ENCODE results near the gene SHC1.

The SHC1 gene

DNA sequence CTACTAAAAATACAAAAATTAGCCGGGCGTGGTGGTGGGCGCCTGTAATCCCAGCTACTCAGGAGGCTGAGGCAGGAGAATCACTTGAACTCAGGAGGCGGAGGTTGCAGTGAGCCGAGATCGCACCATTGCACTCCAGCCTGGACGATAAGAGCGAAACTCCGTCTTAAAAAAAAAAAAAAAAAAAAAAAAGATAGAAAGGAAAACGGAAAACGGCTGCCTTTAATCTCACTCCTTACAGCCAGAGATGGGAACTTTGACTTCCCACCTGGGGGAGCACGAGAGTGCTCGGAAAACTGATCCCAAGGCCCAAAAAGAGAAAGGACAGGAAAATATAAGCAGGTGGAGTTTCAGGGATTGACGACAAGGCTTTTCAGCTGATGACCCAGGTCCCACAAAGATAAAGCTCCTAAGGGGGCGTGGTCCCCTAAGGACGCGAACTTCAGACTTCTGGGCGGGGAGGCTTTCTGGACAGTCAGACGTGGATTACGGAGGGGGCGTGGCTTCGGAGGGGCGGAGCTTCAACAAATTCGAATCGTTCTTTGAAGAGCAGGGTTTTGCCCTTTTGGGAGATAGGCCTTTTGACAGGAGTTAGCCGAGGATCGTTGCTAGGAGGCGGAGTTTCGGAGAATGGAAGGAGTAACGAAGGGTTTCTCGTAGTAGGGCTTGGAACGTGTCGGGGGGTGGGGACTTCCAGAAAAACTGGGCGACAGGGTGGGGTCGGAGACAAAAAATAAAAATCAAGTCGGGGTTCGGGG is 3.0 kb upstream of the SHC1 start:
- DNase-seq (ENCODE audit: low read depth) = peak; percentile 96

DNA sequence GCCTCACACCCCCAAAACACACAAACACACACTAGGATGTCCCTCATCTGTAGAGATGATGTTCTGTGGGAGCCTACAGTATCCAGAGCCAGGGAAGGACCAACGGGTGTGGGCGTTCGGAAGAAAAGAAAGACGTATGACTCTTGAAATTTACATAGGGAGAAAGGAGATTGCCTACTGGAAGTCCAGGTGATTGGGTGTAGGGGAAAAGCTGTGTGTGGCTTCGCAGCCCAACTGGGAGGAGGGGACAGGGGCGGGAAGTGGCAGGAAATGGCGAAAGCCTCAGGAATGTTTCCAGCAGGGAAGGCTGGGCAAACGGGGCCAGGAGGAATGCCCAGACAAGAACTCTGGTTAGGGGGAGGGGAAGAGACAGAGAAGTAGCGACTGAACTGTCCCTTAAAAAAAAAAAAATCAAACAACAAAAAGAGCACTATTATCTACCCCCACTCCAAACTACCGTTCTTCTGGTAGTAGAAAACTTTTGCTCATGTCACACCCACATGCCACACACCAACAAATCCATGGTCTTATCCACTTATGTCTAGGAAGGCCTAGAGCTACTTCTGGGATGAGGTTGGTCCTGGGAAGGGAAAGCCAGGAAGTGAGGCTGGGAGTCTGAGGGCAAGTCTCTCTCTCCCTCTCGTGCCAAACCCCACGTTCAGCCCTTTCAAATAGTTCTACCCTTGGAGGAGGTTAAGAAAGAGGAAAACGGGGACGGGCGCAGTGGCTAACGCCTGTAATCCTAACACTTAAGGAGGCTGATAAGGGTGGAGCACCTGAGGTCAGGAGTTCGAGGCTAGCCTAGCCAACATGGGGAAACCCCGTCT is 2.2 kb upstream of the SHC1 start:
- DNase-seq (ENCODE audit: low read depth) = peak; percentile 92

DNA sequence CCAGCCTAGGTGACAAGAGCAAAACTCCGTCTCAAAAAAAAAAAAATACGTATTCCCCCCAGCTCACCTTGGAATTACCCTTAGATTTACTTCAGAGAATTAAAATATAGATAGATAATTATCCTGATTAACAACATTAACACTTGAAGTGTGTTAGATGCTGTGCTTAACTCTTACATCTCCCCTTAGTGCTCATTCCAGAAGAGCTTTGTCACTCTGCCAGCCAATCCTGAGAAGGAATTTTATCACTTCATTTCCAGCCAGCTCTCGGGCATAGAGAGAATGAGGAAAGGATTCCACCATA is 1.6 kb upstream of the SHC1 start:
- DNase-seq (ENCODE audit: low read depth) = no peak

DNA sequence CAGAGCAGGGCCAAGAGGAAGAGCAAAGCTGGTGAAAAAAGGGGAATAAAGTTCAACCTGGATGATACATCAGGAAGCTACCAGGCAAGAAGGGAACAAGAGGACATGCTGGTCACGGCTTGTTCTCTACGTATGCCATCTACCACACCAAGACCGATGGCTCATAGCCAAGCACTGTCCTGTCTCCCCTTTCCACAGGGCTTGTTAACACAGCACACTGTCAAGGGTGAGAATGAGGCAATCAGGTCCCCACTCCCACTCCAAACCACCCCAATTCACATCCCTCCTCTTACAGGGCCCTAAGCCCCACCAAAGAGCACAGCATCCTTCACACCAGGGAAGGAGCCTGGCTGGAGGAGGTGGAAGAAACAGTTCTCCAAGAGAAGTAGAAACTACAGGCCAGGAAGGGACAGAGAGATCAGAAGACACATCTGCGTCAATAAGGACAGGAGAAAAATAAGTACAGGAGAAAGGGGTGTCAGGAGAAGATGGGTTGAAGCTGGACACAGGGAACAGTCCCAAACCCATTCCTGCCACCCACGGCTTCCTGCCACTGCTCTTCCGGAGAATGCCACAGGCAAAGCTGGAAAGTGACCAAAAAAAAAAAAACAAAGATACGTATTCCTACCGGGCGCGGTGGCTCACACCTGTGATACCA is 923 bp upstream of the SHC1 start:
- DNase-seq (ENCODE audit: low read depth) = no peak

DNA sequence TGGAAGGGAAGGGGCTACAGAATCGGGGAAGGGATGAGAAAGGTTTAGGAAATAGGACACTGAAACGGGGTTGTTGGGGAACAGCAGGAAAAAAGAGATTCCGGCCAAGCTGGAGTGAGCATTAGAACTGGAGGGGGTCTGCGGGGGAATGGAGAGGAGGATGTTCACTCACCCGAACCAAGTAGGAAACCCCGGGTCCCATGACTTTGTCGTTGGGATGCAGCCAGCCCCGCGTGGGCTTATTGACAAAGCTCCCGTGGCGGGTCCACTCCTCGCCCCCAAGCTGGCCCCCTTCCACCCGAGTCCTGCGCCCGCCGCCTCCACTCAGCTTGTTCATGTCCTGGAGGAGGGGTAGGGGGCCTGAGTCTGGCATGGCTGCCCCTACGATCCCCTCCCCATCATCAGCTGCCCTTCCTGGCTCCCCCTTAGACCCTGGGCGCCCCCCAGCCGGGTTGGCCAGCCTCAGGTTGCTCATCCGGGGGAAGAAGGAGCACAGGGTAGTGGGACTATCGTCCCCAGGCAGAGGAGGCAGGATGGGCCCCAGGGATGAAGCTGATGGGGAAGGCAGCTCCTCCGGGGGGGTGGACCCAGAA is 591 bp downstream of the SHC1 start:
- no peak for DNase-seq (ENCODE audit: low read depth)

DNA sequence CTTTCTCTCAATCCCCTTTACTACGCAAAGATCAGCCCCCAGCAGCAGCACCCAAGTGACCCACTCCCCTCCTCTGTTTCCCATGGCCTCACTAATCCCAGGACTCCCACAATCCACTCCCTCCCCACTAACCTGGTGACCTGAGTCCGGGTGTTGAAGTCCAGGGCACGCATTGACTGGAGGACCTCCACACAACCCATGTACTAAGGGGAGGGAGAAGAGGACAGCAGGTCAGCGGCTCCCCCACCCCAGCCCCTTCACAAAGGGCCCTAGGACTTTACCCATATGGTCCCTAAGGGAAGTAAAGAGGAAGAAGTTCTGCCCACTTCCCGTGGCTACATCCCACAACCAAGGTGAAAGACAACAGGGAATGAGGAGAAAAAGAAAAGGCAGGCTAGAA is 1.3 kb downstream of the SHC1 start:
- no peak for DNase-seq (ENCODE audit: low read depth)

DNA sequence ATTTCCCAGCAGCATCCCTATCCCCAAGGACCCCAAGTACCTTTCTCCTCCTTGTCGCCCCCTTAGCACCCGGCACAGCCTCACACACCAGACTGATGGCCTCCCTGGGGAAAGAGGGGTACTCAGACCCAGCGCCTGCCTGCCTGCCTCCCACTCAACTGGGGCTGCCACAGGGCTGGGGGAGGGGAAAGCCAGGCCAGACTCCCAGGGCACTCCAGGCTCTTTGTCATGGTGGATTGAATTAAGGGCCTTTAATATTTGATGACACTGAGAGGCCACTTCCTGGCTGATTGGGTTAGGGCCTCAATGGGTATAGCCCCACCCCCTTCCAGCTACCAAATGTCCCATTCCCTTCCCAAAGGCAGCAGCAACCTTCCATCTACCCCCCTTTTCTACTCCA is 1.8 kb downstream of the SHC1 start:
- DNase-seq (ENCODE audit: low read depth) = no peak

DNA sequence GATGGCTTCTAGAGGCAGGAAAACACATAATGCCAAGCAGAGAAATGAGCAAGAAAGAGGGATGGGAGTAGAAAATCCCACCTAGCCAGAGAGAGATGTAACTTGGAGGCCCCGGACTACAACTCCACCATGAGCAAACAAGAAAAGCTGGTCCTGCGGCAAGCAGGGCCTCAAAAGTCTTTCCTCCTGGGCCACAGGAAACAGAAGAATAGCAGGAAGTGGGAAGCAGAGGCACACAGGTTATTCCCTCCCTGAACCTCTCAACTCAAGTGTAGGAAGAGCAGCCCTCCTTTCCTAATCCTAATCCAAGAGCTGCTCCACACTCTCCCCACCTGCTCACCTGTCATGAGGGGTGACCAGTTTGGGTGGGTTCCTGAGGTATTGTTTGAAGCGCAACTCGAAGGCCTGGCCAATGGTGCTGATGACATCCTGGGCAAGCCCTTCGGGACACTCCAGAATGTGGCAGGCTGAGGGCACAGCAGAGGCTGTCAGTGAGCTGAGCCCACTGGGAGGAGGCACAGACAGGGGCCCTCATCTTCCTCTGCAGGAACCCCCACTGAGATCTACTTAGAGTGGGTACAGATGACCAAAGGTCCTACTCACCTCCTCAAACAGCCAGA is 3.1 kb downstream of the SHC1 start:
- no peak for DNase-seq (ENCODE audit: low read depth)

DNA sequence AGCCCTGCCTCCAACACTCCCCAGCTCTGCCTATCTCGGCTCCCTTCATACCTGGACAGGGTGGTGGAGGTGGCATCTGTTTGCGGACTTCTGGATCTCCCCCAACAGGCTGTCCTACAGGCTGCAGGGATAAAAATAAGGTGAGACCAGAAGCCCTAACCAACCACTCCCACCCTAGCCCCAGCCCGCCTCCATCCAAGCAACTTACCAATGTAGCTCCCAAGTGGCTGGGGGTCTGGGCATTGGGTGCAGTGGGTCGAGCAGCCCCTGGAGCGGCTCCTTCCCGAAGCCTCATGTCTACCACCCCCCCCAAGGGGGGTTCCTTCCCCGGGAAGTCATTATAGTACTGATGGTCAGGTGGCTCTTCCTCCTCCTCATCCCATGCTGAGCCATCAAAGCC is 4.4 kb downstream of the SHC1 start:
- DNase-seq (ENCODE audit: low read depth) = no peak

DNA sequence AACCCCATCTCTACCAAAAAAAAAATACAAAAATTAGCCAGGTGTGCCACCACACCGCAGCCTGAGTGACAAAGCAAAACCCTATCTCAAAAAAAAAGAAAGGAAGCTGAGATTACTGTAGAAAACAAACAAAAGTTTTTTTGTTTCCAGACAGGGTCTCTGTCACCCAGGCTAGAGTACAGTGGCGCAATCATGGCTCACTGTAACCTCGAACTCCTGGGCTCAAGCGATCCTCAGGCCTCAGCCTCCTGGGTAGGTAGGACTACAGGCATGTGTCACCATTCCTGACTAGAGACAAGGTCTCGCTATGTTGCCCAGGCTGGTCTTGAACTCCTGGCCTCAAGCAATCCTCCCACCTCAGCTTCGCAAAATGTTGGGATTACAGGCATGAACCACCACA is 6.2 kb downstream of the SHC1 start:
- no peak for DNase-seq (ENCODE audit: low read depth)

DNA sequence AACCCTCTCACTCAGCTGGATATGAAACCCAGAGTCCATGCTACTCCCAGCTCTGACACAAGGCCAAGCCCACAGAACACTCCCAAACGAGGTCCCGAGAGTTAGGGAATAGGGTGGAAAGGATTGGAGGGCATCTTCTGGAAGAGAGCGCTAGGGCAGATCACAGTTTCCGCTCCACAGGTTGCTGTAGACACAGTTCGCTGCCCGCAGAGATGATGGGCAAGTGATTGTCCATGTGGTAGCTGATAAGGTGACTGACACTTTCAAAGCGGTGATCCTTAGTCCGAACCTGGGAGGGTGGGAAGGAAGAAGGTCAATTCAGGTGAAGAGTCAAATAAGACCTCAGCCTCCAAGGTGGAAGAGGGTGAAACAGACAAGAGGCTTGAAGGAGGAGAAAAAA is 6.9 kb downstream of the SHC1 start:
- no peak for DNase-seq (ENCODE audit: low read depth)

DNA sequence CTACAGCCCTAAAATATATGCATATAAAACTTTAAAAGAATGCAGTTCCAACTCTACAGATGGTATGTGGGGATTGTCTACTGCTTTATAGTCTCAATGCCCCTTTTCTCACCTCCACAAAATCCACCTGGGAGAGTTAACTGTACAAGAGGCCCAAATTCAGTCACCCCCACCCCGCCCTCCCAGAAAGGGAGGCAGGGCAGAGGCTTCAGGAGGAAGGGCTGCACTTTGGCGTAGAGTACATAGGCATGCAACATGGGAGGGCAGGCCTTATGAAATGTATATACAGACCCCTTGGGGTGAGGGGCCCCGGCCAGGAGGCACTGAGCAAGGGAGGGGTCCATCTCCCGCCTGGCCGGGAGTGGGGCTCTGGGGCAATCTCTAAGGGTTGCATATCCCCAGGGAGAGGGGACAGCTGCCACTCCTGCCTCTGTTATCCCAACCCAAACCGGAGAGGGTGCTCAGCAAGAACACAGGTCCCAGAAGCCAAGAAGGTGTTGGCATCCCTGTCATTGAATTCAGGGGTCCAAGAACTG is 7.7 kb downstream of the SHC1 start:
- no peak for DNase-seq (ENCODE audit: low read depth)

DNA sequence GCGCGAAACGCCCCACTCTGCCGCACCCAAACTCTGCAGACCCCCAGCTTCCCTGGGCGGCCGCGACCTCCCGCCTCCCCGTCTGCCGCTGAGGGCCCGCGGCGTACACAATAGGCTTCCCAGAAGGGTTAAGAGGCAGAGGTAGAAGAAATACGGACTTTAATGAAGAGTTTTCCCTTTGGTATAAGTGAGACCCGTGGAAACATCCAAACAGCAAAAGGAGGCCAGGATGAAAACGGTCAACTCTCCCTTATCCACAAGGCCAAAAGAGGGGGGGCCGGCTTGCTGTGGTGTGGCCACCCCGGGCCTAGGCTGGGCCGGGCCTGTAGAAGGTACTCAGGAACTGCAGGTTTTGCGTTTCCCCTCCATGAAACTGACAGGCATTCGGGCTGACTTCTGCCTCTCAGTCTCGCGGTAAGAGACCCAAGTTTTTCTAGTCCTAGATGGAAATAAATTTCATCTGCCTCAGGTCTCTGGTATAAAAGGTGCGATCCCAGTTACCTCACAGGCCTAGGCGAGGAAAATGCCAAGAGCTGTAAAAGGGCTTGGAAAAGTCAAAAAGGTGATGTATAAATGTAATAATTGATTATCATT is 8.3 kb downstream of the SHC1 start:
- DNase-seq (ENCODE audit: low read depth) = no peak

DNA sequence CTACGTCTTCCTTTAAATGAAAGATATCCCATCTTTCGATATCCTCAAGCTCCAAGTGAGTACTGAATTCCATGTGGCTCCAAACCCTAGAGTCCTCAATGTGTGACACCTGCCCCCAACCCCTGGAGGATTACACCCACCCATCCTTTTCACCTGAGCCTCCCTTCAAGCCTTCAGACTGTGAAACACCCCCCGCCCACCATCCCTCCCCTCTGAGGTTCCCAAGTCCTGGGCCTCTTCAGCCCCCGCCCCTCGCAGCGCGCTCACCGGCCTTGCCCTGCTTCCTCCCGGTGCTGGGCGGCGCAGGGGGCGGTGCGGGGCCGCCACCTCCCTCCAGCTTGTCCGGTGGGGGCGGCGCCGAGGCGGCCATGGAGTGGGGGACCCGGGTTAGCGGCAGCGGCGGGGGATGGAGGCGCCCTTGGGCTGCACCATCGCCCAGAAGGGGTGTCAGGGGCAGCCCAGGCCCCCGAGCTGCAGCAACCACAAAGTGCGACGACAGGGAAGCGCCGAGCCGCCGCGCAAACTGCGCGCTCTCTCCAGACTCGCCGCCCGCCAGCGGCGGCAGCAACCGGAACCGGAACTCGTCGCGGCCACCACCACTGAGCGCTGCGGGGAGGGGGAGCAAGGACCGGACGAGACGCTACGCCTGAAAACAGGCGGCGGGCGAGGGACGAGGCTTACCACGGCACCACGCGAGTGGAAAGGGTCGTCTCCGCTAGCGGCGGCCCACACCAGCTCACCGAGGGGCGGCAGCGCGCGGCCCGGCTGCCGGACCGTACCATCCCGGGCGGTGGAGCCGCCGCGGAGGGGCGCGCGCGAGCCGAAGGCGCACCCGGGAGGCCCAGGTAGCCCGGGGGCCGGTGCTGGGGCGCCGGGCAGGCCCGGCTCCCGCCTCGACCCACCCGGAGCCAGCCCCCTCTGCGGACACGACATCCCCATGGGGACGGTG is 9.1 kb downstream of the SHC1 start, which contains the start of gene PYGO2:
TSS of gene PYGO2 (minus strand) at position 576 of the 949 bp plus-strand sequence. CDS start at position 370, 206 bp downstream.
- DNase-seq (ENCODE audit: low read depth) = no peak

DNA sequence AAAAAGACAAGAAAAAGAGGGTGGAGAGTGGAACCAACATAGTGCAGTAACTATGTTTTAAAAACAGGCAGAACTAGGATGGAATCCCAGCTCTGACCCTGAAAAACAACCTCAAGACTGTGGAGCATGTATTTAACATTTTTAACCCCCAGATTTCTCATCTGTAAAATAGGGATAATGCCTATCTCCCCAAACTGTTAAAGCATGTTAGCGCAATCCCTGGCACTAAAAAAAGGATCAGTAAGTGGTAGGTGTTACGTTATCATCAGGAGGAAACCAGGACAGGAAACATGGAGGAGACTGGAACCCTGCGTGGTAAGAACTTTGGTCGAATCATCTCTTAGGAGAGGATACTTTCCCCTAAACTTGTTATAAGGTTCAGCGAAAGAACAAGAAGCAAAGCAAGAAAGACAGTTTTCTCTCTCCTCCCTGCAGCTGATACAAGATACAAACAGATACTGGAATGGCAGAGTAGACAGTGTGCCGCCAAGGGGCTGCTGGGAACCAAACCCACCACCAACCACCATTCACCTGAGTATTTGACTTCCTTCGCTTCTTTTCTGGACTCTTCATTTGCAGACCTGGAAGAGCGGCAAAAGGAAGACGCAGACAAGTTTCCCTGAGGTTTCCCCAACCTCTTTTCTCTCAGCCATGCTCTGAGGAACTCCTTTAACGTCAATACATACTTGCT is 10.0 kb downstream of the SHC1 start:
- no peak for DNase-seq (ENCODE audit: low read depth)

DNA sequence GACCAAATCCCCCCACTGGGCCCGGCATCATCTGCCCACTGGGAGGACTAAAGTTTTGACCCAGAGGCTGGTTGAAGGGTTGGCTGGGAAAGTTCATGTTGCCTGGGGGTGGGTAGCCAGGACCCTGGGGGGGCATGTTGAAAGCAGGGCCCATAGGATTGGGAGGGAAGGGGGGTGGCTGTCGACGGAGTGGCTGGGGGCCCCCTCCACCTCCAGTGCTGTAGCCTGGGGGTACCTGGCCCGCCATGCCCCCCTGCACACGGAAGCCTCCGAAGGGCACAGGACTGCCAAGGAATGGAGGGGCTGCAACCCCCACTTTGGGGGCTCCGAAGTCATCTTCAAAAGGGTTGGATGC is 11.1 kb downstream of the SHC1 start:
- no peak for DNase-seq (ENCODE audit: low read depth)

DNA sequence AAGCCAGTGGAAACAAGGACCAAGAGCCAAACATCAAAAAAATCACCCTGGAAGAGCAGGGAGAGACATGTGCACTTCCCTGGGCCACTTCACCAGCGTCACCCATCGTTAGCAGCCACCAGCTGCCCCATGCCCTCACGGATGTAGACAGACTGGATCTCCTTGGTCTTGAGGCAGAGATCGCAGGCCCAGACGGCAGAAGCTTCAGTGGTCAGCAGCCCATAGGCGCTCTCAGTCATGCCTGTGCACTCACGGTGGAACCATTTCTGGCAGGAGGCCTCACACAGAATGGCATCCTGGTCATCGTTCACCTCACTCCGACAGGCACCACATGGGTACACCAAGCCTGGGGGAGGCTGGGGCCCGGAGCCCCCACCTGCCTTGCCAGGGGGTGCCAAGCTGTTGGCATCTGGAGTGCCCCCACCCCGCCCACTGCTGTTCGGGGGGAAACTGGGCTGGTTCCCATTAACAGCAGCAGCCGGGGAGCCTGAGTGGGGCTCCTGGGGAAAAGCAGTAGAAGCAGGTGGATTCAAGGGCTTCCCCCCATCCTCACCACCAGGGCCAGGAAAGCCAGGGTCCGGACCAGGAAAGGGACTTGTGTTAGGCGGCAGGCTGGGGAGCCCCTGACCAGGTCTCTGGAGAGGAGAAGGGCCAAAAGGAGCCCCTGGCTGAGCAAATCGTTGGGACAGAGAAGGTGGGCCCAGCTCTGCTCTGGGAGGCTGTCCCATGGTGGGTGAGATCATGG is 11.7 kb downstream of the SHC1 start:
- no peak for DNase-seq (ENCODE audit: low read depth)

DNA sequence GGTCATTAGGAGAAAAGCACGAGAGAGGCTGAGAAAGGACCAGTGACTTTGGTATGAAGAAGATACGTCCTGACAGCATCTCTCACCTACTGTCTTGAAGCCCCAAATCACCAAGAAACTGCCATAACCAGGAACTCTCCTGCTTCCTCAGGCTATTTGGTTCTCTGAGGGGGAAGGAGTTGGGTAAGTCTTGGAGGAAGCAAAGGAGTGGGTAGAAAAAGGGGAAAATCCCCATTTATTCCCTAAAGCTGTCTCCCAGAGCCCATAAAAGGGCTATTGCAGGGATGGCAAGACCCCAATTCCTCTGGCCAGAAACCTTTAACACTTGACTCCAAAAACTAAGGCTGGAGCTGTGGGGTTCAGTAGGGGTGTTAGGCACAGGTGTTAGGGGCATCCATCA is 12.5 kb downstream of the SHC1 start:
- no peak for DNase-seq (ENCODE audit: low read depth)

DNA sequence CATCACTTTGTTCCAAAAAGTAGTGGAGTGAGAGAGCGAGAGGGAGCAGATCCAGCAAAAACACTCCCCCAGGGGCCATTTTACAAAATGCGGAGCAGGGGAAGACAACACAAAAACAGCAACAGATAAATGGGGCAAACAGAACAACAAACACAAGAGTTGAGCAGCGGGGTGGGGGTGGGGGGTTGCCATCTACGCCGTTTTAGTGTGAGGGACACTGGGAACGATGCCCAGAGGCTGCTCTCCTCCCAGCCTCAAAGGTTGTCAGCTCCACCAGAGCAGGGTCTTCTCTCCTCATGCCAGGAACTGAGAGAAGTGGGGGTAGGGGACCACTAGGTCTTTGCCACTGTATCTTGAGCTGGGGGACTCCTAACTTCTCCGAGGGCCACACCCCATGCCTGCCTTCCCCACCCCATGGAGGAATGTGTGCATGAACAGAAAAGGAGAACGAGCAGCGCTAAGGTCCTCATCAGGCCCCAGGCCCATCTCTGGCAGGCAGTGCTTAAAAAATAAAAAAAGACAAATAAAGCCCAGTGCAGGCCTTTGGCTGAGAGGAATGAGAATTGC is 13.4 kb downstream of the SHC1 start:
- no peak for DNase-seq (ENCODE audit: low read depth)
